Colon (tissue), 2 donors: ENCODE measurements around the gene CMA1.
"Not testable (repeated sequence)": the region's sequence is repeated elsewhere in the genome, so short reads cannot be mapped to it uniquely, and the experiment has no call there.

Experiments
- FAIRE-seq: peaks from 2 replicates; lab custom pipeline; 2012; peaks lifted over from hg19 to GRCh38; lab: Jason Lieb, UNC
- donor health status: control.
- donor health status: control.

The CMA1 gene, protein sequence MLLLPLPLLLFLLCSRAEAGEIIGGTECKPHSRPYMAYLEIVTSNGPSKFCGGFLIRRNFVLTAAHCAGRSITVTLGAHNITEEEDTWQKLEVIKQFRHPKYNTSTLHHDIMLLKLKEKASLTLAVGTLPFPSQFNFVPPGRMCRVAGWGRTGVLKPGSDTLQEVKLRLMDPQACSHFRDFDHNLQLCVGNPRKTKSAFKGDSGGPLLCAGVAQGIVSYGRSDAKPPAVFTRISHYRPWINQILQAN

DNA sequence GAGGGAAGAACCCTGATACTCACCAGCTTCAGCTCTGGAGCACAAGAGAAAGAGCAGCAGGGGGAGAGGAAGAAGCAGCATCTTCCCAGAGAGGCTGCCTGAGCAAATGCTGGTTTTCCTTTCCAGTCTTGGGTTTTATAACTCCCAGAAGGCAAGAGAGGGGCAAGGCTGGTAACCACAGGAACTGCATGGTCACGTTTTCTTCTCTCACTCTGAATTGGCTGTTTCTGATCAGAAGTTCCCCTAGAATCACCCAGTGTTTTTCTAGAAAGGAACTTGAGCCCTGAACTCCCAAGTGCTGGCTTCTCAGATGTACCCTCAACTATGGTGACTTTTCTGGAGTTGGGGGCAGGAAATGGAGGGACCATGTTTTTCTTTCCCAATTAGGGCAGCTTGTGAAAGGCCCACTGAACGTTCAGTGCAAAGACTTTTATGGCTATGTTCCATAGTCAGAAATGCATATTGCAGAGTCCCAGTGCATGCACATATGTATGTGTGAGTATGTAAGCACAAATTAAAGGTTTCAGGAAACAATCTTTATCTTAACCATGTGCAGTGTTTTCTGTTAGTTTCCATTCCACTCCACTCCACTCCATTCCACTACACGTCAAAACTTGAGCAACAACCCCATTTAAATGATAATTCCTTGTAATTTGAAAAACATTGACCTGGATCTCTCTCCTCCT is at the start of gene CMA1:
Gene CMA1, minus strand, starts transcription at position 111 of the 686 bp plus-strand sequence. Its CDS starts 30 bp downstream, at position 81.
- no peak for FAIRE-seq

GRCh38 chr14:24556756-24557155 is 48.7 kb upstream of the CMA1 start:
- no peak for FAIRE-seq

GRCh38 chr14:24549064-24549463 is 41.0 kb upstream of the CMA1 start:
- FAIRE-seq: not testable (repeated sequence)

DNA sequence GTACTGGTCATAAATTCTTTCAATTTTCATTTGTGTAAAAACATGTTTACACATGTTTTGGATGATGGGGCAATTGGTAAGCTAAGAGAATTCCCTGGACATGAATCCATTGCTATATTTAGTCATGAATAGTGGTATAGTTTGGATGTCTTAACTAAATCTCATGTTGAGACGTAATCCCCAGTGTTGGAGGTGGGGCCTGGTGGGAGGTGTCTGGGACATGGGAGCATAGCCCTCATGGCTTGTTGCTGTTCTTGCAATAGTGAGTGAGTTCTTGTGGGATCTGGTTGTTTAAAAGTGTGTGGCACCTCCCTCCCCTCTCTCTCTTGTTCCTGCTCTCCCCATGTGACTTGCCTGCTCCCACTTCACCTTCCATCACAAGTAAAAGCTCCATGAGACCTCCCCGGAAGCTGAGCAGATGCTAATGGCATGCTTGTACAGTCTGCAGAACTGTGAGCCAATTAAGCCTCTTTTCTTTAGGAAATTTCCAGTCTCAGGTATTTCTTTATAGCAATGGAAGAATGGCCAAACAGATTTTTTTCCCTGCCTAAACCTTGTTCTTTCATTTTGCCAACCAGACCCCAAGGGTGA is 34.4 kb upstream of the CMA1 start:
- FAIRE-seq: no peak

DNA sequence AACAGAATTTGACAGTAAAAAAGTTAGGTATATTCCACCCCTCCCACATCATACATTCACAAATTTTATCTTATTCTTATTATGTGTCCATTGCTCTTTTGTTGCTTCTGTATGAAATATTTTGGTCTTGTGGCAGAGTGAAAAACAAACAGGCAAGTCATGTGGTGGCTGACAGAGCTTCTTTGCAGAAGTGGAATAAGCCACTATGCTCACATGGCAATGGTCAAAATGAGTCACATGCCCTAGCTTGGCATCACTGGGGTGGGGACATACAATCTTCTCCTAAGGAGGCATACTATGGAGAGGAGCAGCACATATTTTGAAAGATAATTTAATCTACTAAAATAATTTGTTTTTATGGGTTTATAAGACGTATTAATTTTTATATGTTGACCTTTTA is 27.7 kb upstream of the CMA1 start:
- FAIRE-seq: no peak

DNA sequence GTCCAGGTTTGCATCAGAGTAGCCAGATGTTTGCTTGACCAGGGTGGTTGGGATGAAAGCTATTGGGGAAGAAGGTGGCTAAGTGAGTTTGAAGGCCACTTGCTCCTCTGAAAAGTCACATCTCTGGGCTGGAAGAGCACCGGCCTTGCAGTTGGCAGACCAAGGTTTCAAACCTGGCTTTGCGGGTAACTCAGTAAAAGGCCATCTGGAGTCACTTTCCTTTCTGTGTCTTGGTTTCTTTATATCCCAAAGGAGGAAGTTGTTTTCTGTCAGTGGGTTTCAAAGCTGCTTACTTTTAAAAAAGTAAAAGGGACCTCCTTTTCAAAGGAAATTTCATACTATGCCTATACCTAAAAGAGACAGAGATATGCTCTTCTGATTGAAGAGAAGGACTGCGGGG is 26.2 kb upstream of the CMA1 start:
- no peak for FAIRE-seq

DNA sequence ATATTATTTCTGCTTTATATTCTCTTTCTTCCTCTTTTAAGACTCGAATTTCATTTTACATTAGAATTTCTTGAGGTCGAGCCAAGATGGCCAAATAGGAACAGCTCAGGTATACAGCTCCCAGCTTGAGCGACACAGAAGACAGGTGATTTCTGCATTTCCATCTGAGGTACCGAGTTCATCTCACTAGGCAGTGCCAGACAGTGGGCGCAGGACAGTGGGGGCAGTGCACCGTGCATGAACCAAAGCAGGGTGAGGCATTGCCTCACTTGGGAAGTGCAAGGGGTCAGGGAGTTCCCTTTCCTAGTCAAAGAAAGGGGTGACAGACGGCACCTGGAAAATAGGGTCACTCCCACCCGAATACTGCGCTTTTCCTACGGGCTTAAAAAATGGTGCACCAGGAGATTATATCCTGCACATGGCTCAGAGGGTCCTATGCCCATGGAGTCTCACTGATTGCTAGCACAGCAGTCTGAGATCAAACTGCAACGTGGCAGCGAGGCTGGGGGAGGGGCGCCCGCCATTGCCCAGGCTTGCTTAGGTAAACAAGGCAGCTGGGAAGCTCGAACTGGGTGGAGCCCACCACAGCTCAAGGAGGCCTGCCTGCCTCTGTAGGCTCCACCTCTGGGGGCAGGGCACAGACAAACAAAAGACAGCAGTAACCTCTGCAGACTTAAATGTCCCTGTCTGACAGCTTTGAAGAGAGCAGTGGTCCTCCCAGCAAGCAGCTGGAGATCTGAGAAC is 18.0 kb upstream of the CMA1 start:
- not testable (repeated sequence) for FAIRE-seq

DNA sequence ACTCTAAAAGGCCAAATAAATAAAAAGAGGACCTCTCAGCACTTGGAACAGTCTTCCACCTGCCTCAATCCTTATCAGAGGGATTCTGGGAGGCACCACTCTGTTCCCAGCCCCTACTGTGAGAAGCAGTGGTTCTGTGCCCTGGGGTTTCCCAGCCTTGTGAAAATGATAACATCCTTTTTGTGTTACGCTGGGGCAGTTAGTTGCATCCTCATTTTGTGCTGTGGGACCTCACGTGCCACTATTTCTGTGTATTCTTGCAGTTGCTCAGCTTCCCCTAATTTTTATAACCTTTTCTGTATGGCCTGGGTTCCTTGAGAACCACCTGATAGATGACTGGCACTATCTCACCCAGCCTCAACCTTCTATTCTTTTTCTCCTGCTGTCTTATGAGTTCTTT is 10.8 kb upstream of the CMA1 start:
- no peak for FAIRE-seq

- FAIRE-seq: no peak
Measured at GRCh38 chr14:24514209-24514608, 6.1 kb upstream of the CMA1 start.

DNA sequence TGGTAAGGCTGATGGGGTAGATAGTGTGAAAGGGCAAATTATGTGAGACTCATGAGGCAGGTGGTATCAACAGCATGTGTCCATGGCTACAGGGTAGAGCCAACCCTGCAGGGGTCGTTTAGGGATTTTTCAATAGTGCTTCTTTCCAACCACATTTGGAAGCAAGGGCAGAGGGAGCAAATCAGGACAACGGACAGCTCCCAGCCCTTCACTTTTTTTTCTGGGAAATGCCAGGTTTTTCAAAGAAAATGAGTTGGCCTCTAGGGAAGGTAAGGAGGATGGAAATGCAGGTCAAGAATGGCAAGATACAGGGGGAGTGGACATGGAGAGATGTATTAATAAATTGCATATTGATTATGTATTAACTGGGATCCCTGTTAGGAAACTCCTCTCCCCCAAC is 4.9 kb upstream of the CMA1 start:
- FAIRE-seq: no peak

DNA sequence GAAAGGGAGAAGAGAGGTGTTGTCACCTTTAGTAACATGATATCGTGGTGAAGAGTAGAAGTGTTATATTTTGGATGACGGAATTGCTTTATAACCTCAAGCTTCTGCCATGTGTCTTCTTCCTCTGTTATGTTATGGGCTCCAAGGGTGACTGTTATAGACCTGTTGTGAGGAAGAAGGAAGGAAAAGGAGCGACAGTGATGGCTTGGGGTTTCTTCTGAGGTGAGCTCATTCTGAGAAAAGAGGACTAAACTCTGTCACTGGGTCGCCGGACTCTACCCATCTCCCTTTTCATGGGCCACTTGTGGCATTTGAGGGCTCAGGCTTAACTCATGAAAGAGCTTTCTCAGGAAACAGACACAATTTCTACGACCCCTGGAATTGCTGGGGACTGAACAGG is 1.6 kb downstream of the CMA1 start:
- no peak for FAIRE-seq

- FAIRE-seq: no peak
Measured at GRCh38 chr14:24504425-24504950, 3.6 kb downstream of the CMA1 start.

GRCh38 chr14:24491586-24492408 is 16.3 kb downstream of the CMA1 start:
- not testable (repeated sequence) for FAIRE-seq

DNA sequence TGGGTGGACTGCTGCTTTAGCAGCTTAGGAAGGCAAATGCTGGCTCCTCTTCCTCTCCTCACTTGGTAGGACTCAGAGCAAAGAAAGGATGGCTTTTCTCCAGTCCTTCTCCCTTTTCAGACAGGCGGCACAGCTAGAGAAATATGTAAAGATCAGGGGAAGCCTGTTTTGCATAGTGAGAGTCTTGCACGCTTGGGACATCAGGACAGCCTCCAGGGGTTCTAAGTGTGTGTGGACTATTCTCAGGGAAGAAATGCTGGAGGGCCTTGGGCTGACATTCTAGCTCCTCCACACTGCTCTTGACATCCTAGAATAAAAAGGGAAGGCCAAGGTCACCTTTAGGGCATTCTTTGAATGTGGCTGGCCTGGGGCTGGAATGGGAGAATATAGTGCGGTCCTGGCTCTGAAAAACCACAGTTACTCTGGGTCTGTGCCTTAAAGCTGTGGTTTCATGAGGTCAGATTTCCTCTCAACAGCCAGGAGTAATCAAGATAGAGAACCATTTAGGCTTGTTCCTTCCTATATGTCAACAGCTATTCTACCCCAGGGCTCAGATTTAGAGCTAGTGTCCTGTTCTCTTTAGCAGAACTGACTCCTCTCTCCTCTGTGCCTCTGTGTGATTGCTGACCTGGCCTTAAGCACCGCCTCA is 24.3 kb downstream of the CMA1 start:
- FAIRE-seq: no peak

DNA sequence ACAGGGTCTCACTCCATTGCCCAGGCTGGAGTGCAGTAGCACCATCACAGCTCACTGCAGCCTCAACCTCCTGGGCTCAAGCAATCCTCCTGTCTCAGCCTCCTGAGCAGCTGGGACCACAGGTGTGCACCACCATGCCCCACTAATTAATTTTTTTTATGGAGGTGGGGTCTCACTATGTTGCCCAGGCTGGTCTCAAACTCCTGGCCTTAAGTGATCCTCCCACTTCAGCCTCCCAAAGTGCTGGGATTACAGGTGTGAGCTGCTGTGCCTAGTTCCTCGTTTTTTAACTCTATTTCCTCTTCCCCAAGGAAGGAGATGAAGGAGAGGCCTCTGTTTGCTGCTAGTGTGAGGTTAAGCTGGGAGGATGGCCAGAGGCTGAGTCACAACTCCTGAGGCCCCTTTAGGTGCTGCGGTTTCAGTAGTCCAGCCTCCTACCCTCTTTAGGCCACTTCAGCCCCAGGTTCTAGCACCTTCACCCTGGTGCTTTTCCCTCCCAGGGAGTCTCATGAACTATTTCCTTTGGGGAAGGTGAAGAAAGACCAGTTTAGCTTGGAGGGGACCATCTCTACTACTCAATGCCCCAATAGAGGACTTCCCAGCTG is 25.3 kb downstream of the CMA1 start:
- not testable (repeated sequence) for FAIRE-seq

DNA sequence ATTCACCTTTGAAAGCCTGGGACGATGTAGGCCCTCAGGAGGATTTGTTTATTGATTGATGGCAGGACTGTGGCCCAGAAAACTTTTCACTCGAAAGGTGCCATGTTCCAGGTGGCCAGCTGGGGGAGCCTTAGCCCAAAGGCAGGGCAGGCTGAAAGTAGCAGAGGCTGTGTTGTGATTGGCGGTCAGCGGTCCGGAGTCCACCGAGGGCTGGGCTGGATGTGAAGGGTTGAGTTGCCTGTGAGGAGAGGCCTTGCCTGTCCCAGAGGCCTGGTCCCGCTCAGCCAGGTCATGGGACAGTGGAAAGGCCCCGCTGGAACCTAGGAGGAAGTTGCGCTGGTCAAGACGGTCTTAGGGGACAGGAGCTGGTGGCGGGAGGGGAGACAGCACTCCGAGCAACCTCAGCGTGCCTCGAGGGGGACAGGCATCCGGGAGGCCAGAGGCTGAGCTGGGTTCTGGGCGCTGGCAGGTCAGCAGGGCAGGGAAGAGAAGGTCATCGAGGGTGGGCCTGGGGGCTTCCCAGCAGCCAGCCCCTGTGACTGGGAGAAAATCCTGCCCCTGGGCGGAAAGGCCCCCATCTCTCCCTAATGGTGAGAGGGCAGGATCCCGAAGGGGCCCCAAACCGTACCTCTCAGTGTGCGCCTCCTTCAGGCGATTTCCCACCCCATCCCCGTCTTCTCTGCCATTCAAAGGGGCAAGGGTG is 26.3 kb downstream of the CMA1 start:
- FAIRE-seq: no peak

GRCh38 chr14:24479999-24480398 is 28.1 kb downstream of the CMA1 start:
- FAIRE-seq: not testable (repeated sequence)

DNA sequence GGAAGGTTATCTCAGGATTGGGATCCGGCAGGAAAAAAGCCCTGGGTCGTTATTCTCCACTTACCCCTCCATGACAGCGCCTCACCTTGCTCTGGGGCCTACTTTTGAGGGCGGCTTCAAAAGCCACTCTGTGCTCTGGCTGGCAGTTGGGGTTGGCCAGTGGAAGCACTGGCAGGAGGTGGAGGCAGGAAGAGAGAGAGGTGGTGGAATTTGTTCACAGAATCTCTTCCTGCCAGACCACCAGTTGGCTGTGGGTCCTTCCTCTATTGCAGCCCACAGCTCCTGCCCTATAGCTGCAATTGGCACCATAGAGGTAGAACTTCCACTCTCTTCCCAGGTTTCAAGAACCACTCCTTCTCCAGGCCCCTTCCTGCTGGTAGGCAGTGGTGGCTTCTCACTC is 32.8 kb downstream of the CMA1 start:
- FAIRE-seq: no peak

GRCh38 chr14:24473211-24473610 is 34.9 kb downstream of the CMA1 start:
- FAIRE-seq: no peak

GRCh38 chr14:24470450-24470849 is 37.6 kb downstream of the CMA1 start:
- FAIRE-seq: not testable (repeated sequence)
